ENCODE results near the gene VSTM2L.
A peak's percentile ranks its signal among the peaks of the same experiment; 100 is the strongest.

VSTM2L gene

DNA sequence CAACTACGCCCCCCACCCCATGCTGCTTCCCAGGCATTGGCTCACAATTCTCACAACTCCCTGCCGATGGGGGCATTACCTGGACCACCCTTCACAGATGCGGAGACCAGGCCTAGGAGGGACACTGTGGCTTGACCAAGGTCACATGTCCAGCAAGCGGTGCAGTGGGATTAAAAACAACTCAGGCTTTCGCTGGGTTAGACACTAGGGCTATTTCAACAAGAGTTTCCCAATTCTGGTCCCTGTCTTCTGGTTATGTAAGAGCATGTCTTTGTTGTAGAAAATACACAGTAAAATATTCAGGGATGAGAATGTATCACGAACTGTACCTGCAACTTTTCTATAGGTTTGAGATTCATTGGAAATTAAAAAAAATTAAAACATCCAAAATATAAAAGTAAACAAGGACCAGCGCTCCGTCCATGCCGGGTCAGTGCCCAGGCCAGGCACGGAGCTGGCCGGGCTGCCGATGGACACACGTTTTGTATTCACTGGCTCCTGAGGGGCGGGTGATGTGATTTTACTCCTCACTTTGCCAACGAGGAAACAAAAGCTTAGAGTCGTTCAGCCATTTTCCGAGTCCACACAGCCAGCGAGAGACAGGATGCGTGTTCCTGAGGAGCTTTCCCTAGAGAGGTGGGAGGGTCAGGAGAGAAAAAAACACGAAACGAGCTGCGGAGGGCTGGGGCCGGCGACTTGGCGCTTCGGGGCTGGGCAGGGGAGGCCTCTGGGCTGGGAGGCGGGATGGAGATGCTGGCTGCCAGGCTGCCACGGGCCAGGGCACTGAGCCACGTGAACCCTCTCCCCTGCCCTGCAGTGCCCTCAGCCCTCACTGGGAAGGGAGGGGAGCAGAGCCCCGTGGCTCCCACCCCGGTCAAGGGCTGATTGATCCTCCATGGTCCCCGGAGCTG, 17.1 kb upstream of the VSTM2L start:
- Mint-ChIP-seq H3K27me3 (peaks cover 7 to 15% of the 10 kb centered on the region in 2 donors), H3K9me3 (no peaks in the 10 kb centered on the region), H3K36me3 (no peaks in the 10 kb centered on the region), H3K4me3 (no peak overlapping the region), H3K27ac (peak overlapping the region; percentile 56), H3K4me1 (peaks cover 0 to 2% of the 10 kb centered on the region in 2 donors)
- ATAC-seq (replicated peaks), result no peak
- DNase-seq, result no peak

DNA sequence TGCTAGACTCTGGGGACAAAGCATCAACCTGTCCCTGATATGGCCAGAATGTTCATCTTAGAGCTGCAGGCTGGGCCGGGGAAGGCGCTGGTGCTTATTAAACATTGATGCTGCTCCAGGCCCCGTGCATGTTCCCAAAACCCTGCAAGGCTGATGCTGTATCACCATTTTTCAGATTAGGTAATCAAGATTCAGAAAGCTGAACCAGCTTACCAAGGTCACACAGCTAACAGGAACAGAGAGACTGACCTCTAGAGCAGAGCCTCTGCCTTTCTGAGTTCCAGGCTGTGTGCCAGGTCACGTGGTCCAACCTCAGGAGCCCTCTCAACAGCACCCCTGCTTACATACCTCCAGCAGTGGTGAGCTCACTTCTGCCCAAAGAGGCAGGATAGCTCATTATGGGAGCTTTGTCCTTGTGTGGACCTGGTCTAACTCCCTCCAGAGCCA, 16.1 kb upstream of the VSTM2L start:
- Mint-ChIP-seq H3K4me3 (no peak overlapping the region), H3K27me3 (peaks cover 7 to 12% of the 10 kb centered on the region in 2 donors), H3K9me3 (no peaks in the 10 kb centered on the region), H3K27ac (no peak overlapping the region), H3K4me1 (peaks cover 0 to 5% of the 10 kb centered on the region in 2 donors), H3K36me3 (no peaks in the 10 kb centered on the region)
- no peak for DNase-seq
- peak in 1 of 2 donors; percentile 31 for ATAC-seq (replicated peaks)

GRCh38 chr20:37888641-37889040, 14.3 kb upstream of the VSTM2L start:
- Mint-ChIP-seq H3K9me3 (no peaks in the 10 kb centered on the region), H3K27me3 (peaks cover 7% of the 10 kb centered on the region in 2 donors), H3K27ac (no peak overlapping the region), H3K4me3 (no peak overlapping the region), H3K36me3 (no peaks in the 10 kb centered on the region), H3K4me1 (peaks cover 0 to 5% of the 10 kb centered on the region in 2 donors)
- DNase-seq (no peak), ATAC-seq (replicated peaks) (no peak)

DNA sequence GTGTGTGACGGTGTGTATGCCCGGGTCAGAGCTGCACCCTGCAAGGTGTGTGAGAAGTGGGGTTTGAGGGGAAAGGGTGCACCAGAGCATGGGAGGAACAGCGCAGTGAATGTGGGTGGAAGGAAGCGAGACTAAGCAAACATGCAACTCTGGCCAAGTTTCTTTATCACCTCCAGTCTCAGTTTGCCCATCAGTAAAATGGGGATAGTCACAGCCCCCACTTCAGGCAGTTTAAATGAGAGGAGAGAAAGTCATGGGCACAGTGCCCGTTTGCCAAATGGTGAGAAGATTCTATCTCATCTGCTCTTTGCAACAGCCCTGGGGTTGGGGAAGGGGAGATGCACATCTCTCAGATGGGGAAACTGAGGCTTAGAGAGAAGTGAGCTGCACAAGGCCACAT, 12.8 kb upstream of the VSTM2L start:
- Mint-ChIP-seq H3K4me3 (no peak overlapping the region), H3K27ac (no peak overlapping the region), H3K9me3 (no peaks in the 10 kb centered on the region), H3K27me3 (peaks cover 7% of the 10 kb centered on the region in 2 donors), H3K4me1 (peaks cover 0 to 5% of the 10 kb centered on the region in 2 donors), H3K36me3 (no peaks in the 10 kb centered on the region)
- DNase-seq, result no peak
- no peak for ATAC-seq (replicated peaks)

GRCh38 chr20:37890643-37891042, 12.3 kb upstream of the VSTM2L start:
- Mint-ChIP-seq H3K9me3 (no peaks in the 10 kb centered on the region), H3K36me3 (no peaks in the 10 kb centered on the region), H3K27ac (no peak overlapping the region), H3K27me3 (peaks cover 7% of the 10 kb centered on the region in 2 donors), H3K4me3 (no peak overlapping the region), H3K4me1 (peaks cover 0 to 5% of the 10 kb centered on the region in 2 donors)
- no peak for ATAC-seq (replicated peaks)
- no peak for DNase-seq

DNA sequence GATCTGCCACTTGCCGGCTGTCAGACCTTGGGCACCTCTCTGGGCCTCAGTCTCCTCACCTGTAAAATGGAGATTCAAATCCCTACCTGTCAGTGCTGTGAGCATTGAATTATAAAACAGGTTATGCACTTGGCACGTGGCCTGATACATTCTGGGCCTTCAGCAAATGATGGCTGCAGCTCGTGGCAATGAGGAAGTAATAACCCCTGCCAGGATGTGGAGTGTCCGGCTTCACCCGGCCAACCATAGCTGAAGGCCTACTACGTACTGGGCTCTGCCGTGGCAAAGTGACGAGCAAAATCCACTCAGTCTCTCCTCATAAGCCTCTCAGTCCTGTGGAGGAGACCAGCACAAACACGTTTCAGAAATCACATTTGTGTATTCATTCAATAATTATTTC, 10.9 kb upstream of the VSTM2L start:
- no peaks in the 10 kb centered on the region for H3K9me3 Mint-ChIP-seq

DNA sequence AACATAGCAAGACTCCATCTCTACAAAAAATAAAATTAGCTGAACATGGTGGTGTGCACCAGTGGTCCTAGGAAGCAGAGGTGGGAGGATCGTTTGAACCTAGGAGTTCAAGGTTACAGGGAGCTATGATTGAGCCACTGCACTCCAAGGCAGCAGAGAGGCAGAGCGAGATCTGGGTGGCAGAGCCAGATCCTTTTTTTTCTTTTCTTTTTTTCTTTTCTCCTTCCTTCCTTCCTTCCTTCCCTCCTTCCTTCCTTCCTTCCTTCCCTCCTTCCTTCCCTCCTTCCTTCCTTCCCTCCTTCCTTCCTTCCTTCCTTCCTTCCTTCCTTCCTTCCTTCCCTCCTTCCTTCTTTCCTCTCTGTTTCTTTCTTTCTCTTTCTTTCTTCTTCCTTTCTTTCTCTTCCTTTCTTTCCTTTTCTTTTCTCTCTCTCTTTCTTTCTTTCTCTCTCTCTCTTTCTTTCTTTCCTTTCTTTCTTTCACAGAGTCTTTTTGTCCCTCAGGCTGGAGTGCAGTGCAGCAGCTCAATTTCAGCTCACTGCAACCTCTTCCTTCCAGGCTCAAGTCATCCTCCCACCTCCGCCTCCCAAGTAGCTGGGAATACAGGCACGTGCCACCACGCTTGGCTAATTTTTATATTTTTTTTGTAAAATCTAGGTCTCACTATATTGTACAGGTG, 9.2 kb upstream of the VSTM2L start:
- DNase-seq, result no peak
- Mint-ChIP-seq H3K4me1 (peaks cover 0 to 5% of the 10 kb centered on the region in 2 donors), H3K27ac (no peak overlapping the region), H3K9me3 (no peaks in the 10 kb centered on the region), H3K4me3 (no peak overlapping the region), H3K36me3 (no peaks in the 10 kb centered on the region), H3K27me3 (peaks cover 0 to 4% of the 10 kb centered on the region in 2 donors)
- no peak for ATAC-seq (replicated peaks)

More for the DNA sequence above, 10.9 kb upstream of the VSTM2L start:
- Mint-ChIP-seq H3K36me3 (no peaks in the 10 kb centered on the region), H3K4me3 (no peak overlapping the region), H3K4me1 (peaks cover 0 to 5% of the 10 kb centered on the region in 2 donors), H3K27me3 (peaks cover 7% of the 10 kb centered on the region in 2 donors), H3K27ac (no peak overlapping the region)
- ATAC-seq (replicated peaks) (no peak), DNase-seq (no peak)

- Mint-ChIP-seq H3K9me3 (no peaks in the 10 kb centered on the region), H3K27me3 (peaks cover 5 to 8% of the 10 kb centered on the region in 2 donors), H3K27ac (no peak overlapping the region), H3K4me1 (peaks cover 0 to 5% of the 10 kb centered on the region in 2 donors), H3K36me3 (no peaks in the 10 kb centered on the region), H3K4me3 (no peak overlapping the region)
- ATAC-seq (replicated peaks), result no peak
- DNase-seq, result no peak
Measured at GRCh38 chr20:37894454-37894853, 8.5 kb upstream of the VSTM2L start.

DNA sequence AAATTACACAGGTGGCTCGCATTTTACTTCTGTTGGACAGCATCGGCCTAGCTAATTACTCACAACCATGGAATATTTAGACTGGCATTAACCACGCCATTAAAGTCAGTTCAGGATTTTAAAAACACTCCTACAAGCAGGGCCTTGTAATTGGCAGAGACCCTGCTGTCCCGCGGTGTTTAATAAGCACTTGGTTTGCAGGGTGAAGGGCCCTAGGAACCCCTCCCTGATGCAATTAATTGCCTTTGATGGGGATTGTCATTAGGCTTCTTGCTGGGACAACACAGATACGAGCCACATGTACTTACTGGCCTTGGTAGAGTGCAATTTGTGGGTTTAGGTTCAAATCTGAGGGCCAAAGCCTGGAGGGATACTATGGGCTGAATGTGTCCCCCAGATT, 7.8 kb upstream of the VSTM2L start:
- Mint-ChIP-seq H3K9me3 (no peaks in the 10 kb centered on the region), H3K27me3 (peaks cover 12 to 14% of the 10 kb centered on the region in 2 donors), H3K4me1 (peaks cover 0 to 3% of the 10 kb centered on the region in 2 donors), H3K36me3 (no peaks in the 10 kb centered on the region), H3K27ac (no peak overlapping the region), H3K4me3 (no peak overlapping the region)
- DNase-seq, result no peak
- no peak for ATAC-seq (replicated peaks)

- Mint-ChIP-seq H3K4me3 (no peak overlapping the region), H3K9me3 (no peaks in the 10 kb centered on the region)
- DNase-seq, result no peak
Measured at GRCh38 chr20:37896932-37897548, 5.9 kb upstream of the VSTM2L start.

DNA sequence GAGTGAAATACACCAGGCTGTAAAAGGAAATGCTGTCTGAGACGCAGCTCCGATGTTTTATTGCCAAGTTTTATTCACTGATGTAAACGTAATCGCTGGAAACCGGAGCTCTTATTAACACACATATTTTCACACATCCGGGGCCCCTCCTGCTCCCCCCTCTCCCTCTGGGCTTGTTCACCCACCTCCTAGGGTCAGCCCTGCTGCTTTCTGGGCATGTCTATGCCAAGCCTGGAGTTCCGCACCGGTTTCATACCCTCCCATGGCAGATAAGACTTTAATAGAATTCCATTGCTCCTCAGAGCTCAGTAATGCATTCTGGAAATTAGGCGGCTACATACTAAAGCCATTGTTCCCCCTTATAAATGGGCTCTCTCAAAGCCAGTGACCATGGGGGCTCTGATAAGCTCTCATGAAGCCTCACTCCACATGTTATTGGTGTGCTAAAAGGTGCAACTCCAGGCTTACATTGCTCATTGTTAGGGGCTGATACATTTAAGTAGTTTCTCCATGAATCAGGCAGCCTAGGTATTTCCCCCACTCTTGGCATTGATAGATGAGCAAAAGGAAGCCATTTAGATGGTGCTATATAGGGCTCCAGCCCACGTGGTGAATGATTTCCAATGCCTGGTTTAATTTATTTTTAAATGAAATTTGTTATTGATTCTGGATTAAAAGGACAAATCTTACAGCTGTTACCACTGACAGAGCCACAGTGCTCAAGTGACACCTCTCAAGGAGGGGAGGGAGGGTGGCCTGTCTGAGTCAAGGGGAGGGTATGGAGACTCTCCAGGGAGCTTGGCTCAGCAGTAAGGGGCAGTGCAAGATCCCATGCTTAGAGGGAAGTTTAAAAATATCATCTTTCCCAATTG, 4.5 kb upstream of the VSTM2L start:
- H3K4me1 Mint-ChIP-seq, result peaks cover 7 to 14% of the 10 kb centered on the region in 2 donors
- no peaks in the 10 kb centered on the region for H3K36me3 Mint-ChIP-seq
- H3K4me3 Mint-ChIP-seq, result no peak overlapping the region
- ATAC-seq (replicated peaks) (peak in 1 of 2 donors; percentile 33), DNase-seq (no peak)
- H3K27me3 Mint-ChIP-seq, result peaks cover 31 to 36% of the 10 kb centered on the region in 2 donors
- no peak overlapping the region for H3K27ac Mint-ChIP-seq
- H3K9me3 Mint-ChIP-seq, result no peaks in the 10 kb centered on the region

More at GRCh38 chr20:37896932-37897548, 5.9 kb upstream of the VSTM2L start:
- peaks cover 26 to 27% of the 10 kb centered on the region in 2 donors for H3K27me3 Mint-ChIP-seq
- H3K36me3 Mint-ChIP-seq, result no peaks in the 10 kb centered on the region
- peaks cover 4 to 9% of the 10 kb centered on the region in 2 donors for H3K4me1 Mint-ChIP-seq
- H3K27ac Mint-ChIP-seq, result no peak overlapping the region
- no peak for ATAC-seq (replicated peaks)

DNA sequence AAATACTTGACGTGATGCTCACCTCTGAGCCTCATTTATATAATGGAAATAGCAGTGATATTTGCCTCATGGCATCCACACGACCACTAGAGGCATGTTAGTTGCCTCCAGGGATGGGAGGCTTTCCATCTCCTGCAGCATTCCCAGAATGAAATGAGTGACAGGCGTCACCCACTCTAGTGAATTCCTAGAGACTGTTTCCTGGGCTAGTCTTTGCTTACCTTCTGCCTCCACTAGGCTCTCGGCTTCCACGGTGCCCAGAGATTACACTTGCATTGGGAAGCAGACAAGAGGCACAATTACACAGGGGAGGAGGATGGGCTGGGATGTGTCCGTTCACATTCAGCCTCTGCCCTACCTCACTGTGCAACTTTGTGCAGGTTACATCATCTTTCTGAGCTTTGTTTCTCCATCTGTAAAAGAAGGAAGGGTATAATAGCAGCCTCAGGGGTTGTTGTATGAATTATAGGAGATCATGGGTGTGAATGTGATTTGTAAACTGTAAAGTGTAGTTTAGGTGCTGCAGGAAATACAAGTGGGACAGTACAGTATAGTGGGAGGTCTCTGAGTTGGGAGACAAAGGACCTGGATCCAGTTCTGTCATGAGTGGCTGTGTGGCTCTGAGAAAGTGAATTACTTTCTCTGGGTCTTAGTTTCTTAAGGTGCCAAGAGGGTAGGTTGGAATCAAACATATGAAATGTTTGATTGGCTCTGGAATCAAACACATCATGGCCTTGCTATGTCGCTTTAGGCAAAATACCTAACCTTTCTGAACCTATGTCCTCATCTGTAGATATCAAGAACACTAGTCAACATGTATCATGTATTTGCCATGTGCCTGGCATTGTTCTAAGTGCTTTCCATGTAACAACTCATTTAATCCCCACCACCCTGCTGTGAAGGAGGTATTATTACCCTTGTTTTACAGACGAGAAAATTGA, 3.6 kb upstream of the VSTM2L start:
- ATAC-seq (replicated peaks), result no peak
- peaks cover 3 to 4% of the 10 kb centered on the region in 2 donors for H3K36me3 Mint-ChIP-seq
- peaks cover 12 to 20% of the 10 kb centered on the region in 2 donors for H3K4me1 Mint-ChIP-seq
- H3K27ac Mint-ChIP-seq, result no peak overlapping the region
- H3K9me3 Mint-ChIP-seq, result no peaks in the 10 kb centered on the region
- DNase-seq, result no peak
- peaks cover 38 to 45% of the 10 kb centered on the region in 2 donors for H3K27me3 Mint-ChIP-seq
- no peak overlapping the region for H3K4me3 Mint-ChIP-seq

DNA sequence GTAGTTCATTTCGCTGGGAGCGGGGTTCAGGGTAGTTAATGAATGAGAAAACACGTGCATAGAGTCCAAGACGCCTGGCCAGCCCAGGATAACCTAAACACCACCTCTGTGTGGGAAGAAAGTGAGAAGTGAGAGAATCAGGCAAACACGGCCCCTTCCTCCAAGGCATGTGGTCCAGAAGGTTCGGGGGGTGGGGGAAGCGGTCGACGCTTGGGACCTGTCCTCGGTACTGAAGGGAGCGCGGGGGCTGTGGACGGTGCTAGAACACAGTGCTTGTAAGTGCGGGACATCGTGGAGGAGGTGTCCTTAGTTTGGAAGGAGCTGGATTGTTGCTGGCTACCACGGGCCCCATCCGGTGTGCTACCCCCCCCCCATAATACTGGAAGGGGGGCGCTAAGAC, 1.7 kb upstream of the VSTM2L start:
- H3K4me3 Mint-ChIP-seq, result no peak overlapping the region
- peak overlapping the region; percentile 32 for H3K27ac Mint-ChIP-seq
- H3K4me1 Mint-ChIP-seq, result peaks cover 12 to 20% of the 10 kb centered on the region in 2 donors
- peaks cover 55 to 64% of the 10 kb centered on the region in 2 donors for H3K27me3 Mint-ChIP-seq
- H3K9me3 Mint-ChIP-seq, result no peaks in the 10 kb centered on the region
- DNase-seq (no peak), ATAC-seq (replicated peaks) (no peak)
- H3K36me3 Mint-ChIP-seq, result peaks cover 3 to 4% of the 10 kb centered on the region in 2 donors
